ENCODE results near the gene CREB3L1.
A peak's percentile ranks its signal among the peaks of the same experiment; 100 is the strongest.

DNA sequence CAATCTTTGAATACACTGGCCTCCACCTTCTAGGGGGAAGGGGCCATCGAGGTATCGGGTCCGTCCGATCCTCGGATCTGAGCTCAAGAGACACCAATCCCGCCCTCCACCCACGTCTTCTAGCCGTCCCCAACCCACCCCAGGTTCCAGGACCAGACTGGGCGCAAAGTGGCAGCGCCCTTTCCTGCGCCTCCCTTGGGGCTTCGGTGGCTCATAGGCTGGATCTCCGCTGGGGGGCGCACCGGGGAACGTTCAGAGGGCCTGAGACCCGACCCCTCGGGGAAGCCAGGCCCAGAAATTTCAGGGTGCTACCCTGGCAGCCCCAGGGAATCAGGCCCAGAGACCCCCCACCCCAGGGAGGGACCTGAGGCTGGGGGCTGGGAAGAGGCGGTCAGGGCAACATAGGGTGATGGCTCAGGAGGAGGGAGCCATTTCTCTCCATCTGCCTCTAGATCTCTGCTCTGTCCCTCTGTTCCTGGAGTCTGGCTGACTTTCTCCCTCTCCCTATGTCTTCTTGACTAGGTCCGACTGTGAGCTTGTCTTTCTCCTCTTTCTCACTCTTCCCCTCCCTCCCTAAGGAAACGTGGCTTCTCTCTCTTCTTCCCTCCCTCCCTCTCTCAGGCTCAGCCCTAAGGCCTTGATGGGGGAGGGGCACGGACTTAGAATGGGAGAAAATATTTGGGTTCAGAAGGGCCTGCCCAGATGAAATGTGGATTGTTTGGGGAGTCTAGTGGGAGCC is 1.1 kb downstream of the CREB3L1 start:
- TF ChIP-seq, protein P1, sequence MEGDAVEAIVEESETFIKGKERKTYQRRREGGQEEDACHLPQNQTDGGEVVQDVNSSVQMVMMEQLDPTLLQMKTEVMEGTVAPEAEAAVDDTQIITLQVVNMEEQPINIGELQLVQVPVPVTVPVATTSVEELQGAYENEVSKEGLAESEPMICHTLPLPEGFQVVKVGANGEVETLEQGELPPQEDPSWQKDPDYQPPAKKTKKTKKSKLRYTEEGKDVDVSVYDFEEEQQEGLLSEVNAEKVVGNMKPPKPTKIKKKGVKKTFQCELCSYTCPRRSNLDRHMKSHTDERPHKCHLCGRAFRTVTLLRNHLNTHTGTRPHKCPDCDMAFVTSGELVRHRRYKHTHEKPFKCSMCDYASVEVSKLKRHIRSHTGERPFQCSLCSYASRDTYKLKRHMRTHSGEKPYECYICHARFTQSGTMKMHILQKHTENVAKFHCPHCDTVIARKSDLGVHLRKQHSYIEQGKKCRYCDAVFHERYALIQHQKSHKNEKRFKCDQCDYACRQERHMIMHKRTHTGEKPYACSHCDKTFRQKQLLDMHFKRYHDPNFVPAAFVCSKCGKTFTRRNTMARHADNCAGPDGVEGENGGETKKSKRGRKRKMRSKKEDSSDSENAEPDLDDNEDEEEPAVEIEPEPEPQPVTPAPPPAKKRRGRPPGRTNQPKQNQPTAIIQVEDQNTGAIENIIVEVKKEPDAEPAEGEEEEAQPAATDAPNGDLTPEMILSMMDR (IDR thresholded peaks at IDR 0.05) = peak; percentile 62 to 81 (median 65)
- TF ChIP-seq EP300 (IDR thresholded peaks at IDR 0.05; ENCODE audit: low read depth) (no peak), POLR2A (IDR thresholded peaks at IDR 0.05) (no peak), POLR2AphosphoS5 (IDR thresholded peaks at IDR 0.05) (peak in 2 of 3 donors; percentile 12 to 20)

Measured in transverse colon (tissue), 4 donors.